Stimulated activated CD4-positive, alpha-beta T cell treated with anti-CD3 and anti-CD28 coated beads, Interleukin-2, amount 100 ng/mL, for 24 hours (primary cell): ENCODE measurements around the gene PQBP1.
A peak's percentile ranks its signal among the peaks of the same experiment; 100 is the strongest.

ENCODE experiments used
- DNase-seq, 2 donors: peaks; one replicate each; pipeline ENCODE4 v3.0.0-alpha.2; 2020

The PQBP1 gene

DNA sequence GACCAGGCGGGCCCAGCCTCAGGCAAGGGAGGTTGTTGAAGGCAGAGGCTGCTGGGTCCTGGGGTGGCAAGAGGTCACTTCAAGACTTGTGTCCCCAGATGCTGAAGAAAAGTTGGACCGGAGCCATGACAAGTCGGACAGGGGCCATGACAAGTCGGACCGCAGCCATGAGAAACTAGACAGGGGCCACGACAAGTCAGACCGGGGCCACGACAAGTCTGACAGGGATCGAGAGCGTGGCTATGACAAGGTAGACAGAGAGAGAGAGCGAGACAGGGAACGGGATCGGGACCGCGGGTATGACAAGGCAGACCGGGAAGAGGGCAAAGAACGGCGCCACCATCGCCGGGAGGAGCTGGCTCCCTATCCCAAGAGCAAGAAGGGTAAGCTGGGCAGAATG lies 4.4 kb downstream of the PQBP1 start:
- no peak for DNase-seq

DNA sequence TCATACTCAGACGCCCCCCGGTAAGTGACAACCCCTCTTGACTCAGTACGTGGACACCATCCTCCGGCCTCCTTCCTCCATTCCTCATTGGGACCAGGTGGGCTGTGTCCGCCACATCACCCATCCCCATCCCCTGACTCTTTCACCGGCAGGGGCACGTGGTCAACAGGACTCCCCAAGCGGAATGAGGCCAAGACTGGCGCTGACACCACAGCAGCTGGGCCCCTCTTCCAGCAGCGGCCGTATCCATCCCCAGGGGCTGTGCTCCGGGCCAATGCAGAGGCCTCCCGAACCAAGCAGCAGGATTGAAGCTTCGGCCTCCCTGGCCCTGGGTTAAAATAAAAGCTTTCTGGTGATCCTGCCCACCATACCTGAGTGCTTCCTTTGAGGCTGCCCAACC lies 5.0 kb downstream of the PQBP1 start:
- DNase-seq, result no peak

DNA sequence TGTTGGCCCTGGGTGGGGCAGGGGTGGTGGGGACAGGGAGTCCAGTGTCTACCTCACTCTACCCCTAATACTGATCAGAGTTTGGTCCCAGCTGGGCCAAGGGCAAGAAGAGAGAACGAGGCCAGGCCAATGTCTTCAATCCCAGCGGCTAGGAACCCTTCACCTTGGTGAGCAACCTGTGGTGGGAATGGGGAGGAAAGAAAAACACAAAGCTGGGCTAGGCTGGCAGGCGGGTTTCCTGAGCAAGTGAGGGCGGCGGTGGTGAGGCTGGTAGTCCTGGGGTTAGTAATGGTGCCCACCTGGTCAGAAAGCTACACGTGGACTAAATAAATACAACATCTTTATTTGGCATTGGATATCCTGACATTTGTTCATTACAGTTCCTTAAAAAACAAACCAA lies 5.6 kb downstream of the PQBP1 start:
- no peak for DNase-seq

DNA sequence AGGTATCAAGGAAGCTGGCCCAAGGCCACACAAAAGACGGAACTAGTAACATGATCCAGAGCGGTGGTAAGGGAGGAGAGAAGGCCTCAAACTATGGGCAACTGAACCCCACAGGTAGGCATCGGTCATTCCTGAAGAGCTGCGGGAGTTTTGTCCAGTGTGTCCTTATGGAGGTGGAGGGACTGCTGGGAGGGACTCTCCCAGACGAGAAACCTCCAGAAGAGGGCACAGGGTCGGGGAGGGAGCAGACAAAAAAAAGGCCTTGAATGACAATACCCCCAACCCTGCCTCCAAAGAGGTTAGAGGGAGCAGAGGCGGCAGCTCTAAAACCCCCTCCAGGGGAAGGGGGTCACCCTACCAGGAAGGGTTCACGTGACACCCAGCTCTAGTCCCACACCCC lies 6.5 kb downstream of the PQBP1 start:
- no peak for DNase-seq

- no peak for DNase-seq
Observed at GRCh38 chrX:48904626-48905025, 6.9 kb downstream of the PQBP1 start.

GRCh38 chrX:48905090-48905790 lies 7.5 kb downstream of the PQBP1 start:
- DNase-seq, result no peak

GRCh38 chrX:48908600-48908999 lies 10.9 kb downstream of the PQBP1 start:
- DNase-seq, result no peak

DNA sequence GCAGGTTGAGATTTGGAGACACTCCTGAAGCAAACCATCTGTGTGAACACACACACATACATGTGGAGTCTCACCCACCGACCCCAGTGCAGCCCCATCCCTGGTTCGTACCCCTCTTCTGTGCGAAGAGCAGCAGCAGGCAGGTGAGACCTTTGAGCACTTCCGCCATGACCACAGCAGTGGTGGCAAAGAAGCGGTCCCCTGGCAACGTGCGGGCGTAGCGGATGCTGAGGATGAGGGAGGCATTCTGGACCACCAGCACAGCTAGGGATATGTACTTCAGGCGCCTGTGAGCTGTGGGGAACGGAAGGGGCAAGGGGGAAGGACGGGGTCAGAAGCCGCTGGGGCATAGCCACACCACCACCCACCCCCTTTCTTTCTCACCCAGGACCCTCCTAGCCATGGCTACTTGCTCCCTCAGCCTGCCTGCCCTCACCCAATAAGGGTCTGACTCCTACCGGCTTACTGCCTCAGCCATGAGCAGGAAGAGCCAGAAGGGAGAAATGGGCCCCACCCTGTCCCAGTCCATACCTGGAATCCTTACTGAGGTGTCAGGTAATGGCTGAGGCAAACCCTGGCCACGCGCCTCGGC lies 12.1 kb downstream of the PQBP1 start:
- DNase-seq, result no peak

GRCh38 chrX:48910926-48911411 lies 13.2 kb downstream of the PQBP1 start:
- no peak for DNase-seq

DNA sequence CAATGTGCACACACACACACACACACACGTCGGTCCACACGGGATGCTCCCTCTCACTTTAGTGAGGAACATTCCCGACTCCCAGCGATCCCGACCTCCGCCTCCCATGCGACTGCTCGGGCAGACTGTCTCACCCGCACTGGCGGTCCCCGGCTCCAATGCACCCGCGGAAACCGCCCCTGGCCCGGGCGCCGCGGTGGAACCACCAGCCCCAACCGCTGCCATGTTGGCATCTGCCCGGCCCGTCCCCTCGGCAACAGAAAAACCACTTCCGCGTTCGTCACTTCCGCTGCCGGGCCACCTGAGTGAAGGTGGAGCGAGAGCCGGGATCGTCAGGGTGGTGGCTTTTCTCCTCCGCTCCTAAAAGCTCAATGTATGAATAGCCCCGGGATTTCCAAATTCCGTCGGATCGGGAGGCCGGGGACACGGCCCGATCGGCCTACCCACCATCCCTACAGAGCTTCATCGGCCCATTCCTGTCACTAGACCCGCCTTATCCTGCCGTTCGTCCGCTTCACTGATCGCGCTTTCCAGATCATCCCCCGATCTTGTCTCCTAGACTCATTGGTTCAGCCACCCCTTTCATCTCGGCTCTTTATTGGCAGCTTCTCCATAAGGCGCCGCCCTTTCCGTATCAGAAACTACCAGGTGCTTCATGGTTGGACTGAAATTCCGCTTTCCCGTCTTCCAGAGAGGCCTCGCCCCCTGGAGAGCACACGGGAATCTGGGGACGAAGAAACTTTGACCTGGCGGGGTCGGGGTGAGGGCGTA lies 13.9 kb downstream of the PQBP1 start, which contains the start of gene SLC35A2:
SLC35A2 (minus strand) TSS at position 235 of the 771 bp plus-strand sequence; CDS start at position 225, 10 bp downstream.
- DNase-seq, result peak; percentile 87

DNA sequence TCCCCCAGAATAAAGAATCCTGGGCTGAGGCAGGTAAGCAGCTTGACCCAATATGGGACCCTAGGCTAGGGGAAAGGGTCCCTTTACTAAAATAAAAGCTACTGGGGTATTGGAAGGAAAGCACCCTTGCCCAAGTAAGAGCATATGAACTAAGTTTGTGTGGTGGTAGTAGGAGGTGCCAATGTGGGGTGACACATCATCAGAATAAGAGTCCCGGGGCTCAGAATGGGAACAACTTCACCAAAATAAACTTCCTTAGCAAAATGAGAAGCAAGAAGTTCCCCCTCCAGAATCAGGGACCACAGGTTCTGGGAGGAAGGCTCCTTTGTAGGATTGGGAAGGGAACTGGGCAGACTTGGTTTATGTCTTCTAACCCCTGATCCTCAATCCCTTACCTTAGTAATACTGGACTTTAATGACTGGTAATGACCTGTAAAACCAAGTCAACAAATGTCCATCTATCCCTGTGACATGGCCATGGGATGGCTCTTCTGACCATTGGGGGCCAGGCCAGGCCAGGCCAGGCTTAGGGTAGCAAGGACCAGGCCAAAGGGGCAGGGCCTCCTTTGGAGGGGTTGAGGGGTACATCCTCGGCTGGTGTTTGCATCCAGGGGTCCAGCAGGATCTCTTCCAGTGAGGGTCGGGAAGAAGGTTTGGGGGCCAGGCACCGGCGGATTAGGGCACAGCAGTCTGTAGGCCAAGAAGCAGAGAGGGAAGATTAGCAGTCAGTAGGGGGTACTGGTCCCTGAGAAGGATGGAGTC lies 16.1 kb downstream of the PQBP1 start:
- no peak for DNase-seq

DNA sequence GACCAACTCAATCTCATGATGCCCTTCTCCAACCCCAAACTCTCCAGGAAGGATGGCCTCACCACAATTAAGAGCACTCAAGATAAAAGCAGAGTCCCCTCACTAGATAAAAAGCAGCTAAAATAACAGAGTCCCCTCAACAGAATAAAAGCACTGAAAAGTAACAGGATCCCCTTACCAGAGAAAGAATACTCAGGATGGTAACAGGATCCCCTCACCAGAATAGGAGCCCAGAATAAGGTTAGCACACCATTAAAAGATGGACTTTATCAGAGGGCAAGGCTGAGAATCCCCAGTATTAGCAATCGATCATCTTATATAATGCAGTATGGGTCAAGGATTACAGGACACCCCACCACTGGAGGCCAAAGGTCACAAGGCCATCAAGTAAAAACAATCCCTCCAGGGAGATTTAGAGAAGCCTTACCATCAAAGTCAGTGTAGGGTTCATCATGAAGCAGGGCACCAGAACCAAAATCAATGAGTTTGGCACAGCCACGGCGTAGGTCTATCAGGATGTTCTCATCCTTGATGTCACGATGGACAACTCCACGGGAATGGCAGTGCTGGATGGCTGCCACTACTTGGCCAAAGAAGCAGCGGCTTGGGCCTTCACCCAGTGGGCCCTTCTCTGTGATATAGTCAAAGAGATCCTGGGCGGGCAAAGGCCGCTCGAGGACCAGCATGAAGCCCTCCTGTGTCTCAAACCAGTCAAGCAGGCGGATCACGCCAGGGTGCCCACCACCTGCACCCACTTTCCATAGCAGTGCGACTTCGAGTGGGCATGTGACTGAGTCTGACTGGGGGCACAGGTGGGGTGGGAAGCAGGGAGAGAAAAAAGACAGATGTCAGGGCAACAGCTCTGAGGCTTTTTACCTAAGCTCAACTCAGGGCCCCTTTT lies 17.1 kb downstream of the PQBP1 start:
- no peak for DNase-seq

DNA sequence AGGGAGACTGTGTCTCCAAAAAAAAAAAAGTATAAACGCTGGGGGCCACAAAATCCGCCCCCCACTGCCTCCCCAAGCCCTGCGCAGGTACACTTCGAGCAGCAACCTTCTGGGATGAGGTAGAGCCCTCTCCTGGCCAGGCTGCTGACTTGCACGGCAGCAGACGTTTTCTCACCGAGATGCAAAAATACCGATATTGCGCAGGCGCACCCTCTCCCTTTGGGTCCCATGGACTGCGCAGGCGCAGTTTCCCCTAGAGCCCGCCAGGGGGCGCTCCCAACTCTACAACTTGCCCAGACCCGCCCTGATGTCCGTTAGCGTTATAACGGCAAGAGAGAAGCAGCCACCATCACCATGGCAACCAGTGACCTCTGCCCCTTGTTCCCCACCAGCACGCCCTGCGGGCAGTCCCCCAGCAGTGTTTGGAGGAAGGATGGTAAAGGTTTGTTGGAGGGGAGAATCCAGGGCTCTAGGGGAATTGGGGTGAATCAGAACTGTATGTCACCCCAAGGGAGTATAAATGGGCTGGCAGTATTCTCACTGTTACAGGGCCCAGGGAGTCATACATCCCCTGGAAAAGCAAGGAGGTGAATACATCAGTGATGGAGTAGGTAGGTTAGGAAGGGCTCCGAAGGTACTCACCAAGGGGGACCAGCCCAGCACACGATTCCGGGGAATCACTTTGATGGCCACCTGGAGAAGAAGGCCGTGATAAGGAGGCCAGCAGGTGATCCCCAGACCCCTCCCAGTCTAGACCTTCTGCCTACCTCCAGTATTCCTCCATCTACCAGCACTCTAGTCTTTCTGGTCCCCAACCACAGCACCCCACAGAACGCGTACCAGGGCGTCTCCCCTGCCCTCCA lies 19.6 kb downstream of the PQBP1 start:
- DNase-seq, result peak; percentile 83 to 85

GRCh38 chrX:48918301-48918642 lies 20.5 kb downstream of the PQBP1 start:
- peak in 1 of 2 donors; percentile 22 for DNase-seq

GRCh38 chrX:48918643-48919340 lies 21.1 kb downstream of the PQBP1 start, which contains the start of gene PIM2:
TSS of gene PIM2 (minus strand) at chrX:48919024. CDS start at chrX:48918834, 190 bp downstream.
- peak; percentile 89 for DNase-seq

- peak in 1 of 2 donors; percentile 46 for DNase-seq
Observed at GRCh38 chrX:48919360-48919841, 21.7 kb downstream of the PQBP1 start.

DNA sequence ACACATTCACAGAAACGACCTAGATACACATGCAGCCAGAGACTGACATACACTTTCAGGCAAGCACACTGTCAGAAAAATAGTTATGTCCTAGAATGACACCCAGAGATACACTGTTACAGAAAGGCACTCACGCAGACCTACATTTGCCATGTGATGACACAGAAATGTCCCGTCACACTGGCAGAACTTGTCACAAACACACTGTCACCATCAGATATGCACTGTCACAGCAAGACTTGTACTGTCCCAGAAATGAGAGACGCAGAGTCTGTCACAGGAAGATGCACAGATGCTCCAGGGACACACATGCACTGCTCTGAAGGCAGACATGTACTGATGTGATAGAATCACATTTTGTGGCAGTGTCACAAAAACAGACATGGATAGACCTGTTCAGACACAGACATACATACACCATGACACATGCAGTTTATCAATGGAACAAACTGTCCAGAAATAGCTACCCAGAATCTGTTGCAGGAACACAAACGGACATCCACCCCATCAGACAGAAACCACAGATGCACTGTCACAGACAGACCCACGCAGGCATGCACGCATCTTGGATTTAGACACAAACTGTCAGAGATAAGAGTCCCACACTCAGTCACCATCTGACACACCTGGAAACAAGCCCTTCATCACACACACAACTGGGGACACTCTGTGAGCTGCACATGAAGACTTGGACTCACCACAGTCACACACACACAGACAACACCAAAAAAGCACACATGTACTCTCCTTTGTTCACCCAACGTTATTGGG lies 22.4 kb downstream of the PQBP1 start:
- DNase-seq, result peak in 1 of 2 donors; percentile 37

DNA sequence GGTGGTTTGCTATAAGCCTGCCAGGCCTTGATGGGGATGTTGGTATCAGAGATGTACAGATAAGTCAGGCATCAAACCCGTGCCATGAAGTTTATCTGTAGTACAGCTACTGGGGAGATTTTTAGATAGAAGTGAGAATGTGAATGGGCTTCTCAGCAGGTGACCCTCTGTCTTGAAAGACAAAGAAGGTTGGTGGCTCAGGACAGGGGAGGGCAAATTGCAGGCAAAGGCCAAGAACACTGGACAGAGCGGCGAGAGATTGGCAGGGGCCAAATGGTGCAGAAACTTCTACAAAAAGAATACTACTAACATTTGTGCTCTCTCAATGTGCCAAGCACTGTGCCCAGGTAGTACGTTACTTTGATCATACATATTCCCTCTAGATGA lies 23.0 kb downstream of the PQBP1 start:
- no peak for DNase-seq

- no peak for DNase-seq
Observed at GRCh38 chrX:48923771-48924170, 26.0 kb downstream of the PQBP1 start.
